DND-41 (cell line): ENCODE measurements around the gene ZNF48.

ENCODE experiments used
- EZH2 ChIP-seq: IDR thresholded peaks from 3 replicates; pipeline ENCODE4 v1.6.1; 2012; ENCODE audit warnings: borderline replicate concordance, low read depth, mild to moderate bottlenecking, moderate library complexity, low read length, inconsistent platforms; ENCODE audit not compliant: severe bottlenecking
- TF ChIP-seq, protein P1 (sequence below): IDR thresholded peaks from 2 replicates; pipeline ENCODE4 v1.5.1; 2012; ENCODE audit warnings: borderline replicate concordance, low read length, moderate library complexity, mild to moderate bottlenecking; ENCODE audit not compliant: poor library complexity, severe bottlenecking; ENCODE audit errors: extremely low read depth

DNA sequence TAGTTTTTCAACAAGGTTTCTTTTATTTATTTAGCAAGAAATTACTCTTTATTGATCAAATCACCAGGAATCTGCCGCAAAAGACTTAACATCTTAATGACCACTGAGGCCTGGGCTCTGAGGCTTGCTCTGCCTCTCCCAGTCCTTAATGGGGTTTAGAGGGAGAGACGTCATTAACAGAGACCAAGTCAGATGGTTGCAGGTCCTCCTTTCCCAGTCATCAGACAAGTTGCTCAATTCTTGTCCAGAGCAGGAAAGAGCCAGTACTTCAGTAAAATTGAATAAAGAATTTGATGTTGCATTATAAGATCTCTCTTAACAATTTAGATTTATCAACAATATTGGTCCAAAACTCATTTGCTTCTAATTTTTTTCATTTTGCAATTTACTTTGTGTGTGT, 48.4 kb downstream of the ZNF48 start:
- TF ChIP-seq, protein P1, sequence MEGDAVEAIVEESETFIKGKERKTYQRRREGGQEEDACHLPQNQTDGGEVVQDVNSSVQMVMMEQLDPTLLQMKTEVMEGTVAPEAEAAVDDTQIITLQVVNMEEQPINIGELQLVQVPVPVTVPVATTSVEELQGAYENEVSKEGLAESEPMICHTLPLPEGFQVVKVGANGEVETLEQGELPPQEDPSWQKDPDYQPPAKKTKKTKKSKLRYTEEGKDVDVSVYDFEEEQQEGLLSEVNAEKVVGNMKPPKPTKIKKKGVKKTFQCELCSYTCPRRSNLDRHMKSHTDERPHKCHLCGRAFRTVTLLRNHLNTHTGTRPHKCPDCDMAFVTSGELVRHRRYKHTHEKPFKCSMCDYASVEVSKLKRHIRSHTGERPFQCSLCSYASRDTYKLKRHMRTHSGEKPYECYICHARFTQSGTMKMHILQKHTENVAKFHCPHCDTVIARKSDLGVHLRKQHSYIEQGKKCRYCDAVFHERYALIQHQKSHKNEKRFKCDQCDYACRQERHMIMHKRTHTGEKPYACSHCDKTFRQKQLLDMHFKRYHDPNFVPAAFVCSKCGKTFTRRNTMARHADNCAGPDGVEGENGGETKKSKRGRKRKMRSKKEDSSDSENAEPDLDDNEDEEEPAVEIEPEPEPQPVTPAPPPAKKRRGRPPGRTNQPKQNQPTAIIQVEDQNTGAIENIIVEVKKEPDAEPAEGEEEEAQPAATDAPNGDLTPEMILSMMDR, result no peak
- TF ChIP-seq EZH2, result no peak
